Activated CD4-positive, CD25-positive, alpha-beta regulatory T cell treated with anti-CD3 and anti-CD28 coated beads, Interleukin-2, amount 50 U/mL, for 72 hours (primary cell): ENCODE results near the gene NLRP1.

Experiments used
- DNase-seq: peaks from one replicate; pipeline ENCODE4 v3.0.0; 2021

The NLRP1 gene

DNA sequence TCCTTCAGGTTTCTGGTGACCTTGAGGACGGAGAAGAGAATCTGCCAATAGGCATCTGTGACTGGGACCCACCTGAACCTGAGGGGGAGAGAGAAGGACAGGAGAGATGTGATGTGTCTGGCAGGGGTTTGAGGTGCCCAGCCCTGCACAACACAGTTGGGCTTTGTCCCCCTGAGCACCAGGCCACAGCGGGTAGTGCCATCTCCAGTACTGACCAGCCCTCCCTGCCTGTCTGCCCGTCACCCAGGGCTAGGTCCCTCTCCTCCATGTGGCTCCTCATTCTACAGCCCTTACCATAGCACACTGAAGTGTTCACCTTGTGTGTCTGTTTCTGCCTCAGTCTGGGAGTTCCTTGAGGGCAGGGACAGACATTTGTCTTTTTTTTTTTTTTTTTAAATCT is 30.8 kb downstream of the NLRP1 start:
- no peak for DNase-seq

DNA sequence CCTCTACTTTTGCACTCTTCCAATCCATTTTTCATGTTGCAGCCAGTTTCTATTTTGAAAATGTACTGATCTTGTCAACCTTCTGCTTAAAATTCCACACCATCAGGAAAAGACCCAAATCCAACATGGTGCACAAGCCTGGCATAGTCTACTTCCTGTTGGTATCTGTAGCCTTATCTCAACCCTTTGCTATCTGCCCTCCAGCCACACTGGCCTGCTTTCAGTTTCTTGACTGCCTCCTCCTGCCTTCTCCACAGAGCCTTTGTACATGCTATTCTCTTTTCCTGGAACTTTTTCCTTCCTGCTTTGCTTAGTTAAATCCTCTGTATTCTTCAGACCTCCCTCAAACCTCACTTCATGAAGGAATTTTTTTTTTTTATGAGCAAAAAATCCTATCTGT is 31.5 kb downstream of the NLRP1 start:
- no peak for DNase-seq

DNA sequence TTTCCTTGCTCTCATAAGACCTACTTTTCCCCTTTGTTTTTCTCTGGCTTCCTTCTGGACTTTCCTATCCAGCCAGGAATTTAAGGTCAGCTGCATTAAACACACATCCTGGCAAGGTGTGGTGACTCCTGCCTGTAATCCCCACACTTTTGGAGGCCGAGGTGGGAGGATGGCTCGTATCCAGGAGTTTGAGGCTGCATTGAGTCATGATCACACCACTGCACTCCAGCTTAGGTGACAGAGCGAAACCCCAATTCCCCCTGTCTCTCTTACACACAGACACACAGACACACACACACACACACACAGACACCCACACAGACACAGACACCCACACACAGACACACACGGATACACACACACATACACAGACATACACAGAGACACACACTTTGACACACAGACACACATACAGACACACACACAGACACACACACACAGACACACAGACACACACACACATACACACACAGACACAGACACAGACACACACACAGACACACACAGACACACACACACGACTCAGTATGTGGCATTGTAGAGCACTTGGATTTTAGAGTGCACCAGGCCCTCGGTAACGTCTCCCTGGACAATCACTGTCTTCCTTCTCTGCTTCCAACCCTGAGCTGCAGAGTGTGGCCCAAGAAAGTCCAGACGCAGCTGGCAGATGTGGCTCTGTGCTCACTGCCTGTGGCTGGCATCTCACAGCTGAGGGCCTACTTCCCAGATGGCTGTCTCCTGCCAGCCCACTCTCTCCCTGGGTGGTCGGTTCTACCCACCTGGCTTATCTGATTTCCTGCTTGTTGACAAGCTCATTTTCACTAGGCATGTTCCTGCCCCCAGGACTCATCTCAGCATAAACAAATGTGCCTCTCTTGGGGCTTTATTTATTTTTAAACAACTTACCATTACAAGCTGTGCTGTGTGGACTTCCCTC is 39.0 kb downstream of the NLRP1 start:
- no peak for DNase-seq

DNA sequence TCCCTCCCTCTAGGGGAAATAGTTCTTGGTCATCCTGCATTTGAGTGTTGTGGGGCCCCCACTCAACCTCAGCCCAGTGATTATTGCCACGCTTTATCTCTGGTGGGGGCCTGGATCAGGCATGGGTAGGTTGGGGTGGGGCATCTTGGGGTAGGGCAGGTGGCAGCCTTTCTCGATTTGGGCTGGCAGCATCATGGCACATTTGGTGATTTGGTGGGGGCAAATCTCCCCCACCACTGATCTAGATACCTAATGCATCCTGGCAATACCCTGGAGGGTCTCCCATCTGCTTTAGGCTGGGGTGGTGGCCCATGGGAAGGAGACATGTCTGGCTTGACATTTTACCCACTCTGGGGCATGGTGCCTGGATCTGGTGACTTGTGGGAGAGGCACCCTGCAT is 40.2 kb downstream of the NLRP1 start:
- no peak for DNase-seq

DNA sequence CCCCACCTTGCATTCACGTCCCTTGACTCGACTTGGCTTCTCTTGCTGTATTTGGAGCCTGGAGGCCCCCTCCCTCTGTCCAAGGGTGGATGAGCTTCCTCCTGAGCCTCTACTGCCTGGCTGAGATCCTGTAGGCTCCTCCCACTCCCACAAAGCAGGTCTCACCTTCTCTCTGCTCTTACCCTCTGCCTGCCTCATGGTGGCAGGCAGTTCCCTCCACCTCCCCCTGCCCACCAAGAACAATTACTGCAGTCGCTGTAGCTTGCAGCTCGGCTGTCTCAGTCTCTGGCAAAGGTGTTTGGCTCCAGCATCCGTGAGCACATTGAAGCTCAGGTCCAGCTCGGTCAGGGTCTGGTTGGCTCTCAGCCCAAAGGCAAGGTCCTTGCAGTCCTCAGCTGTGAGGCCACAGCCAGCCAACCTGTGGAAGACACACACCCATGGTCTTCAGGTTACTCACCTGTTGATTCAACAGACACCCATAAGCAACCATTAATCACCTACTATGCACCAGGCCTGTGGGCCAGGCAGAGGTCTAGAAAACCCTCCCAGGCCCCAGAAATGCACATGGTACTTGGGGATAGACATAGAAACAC is 42.6 kb downstream of the NLRP1 start:
- DNase-seq: no peak

DNA sequence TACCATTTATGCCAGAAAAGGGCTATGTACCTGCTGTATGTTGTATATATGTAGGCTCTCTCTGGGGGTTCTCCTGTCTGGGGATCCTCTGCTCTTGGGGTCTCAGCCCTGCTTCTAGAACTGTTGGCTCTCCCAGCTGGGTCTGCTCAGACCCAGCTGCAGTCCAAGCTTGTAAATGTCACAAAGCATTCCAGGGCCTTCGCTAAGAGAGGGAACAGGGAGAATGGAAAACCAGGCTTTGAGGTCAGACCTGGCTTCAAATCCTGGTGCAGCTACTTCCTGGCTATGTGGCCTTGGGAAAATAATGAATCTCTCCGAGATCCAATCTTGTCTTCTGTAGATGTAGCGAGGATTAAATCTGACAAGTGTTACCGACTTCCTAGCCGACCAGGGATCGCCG is 44.0 kb downstream of the NLRP1 start:
- DNase-seq: no peak

DNA sequence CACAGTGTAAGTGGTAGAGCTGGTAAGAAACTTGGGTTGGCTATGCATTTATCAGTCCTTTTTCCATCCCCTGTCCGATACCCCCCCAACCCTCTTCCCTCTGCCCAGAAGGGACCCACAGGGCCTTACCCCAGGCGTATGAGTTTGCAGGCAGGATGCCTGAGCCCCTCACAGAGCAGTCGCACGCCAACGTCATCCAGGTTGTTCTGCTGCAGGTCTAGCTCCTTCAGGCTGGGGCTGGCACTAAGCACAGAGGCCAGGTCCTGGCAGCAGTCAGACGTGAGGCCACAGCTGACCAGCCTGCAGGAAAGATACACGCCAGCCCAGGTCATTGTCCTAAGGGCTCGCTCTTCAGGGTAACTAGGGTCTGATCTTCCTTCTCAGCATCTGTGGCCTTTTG is 45.0 kb downstream of the NLRP1 start:
- DNase-seq: no peak

DNA sequence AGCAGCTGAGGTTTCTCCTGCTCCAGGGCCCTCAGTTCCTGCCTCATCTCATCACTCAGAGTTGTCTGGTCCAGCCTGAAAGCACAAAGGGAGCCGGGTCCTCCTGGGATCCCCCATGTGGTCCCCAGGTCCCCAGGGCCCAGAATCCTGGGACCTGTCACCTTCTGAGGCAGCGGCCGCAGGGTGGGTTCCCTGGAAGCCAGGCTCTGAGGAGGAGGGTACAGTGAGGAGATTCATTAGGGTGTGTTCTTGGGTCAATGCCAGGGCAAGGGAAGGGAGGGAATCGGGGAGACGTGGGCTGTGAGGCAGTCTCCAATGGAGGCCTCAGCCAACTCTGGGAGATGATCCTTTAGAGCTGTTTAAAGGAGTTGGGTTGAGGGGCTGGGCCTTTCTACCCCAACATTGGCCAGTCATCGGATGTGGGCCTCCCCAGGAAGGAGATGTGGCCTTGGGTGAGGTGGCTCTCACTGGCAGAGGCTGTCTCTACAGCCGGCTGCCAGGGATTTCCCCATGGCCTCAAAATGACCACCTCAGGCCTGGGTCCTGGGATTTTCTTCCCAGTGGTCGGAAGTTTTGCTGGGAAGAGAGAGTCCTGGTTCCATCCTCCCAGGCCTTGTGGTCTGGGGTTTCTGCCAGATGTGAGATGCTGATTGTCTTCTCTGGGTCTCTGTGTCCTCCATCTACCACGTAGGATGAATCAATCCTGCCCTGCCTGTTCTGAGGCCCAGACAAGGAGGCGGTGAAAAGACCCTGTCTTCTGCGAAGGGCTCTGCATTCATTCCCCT is 47.3 kb downstream of the NLRP1 start:
- no peak for DNase-seq

DNA sequence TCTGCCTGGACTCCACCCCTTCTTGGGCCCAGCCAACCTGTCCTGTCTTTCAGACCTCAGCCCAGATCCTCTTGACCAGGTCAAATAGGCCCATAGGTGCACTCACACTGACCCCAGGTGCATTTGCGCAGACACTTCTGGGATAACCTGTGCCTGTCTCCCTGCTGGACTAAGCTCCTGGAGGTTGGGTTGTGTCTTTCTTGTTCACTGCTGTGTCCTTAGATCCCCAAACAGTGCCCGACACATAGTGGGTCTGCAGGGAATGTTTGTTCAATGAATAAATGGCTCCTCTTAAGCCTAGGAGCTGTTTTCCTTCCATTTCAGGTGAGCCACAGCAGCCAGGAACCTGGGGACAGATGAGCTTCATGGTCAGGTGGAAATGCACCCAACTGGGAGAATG is 48.9 kb downstream of the NLRP1 start:
- no peak for DNase-seq

DNA sequence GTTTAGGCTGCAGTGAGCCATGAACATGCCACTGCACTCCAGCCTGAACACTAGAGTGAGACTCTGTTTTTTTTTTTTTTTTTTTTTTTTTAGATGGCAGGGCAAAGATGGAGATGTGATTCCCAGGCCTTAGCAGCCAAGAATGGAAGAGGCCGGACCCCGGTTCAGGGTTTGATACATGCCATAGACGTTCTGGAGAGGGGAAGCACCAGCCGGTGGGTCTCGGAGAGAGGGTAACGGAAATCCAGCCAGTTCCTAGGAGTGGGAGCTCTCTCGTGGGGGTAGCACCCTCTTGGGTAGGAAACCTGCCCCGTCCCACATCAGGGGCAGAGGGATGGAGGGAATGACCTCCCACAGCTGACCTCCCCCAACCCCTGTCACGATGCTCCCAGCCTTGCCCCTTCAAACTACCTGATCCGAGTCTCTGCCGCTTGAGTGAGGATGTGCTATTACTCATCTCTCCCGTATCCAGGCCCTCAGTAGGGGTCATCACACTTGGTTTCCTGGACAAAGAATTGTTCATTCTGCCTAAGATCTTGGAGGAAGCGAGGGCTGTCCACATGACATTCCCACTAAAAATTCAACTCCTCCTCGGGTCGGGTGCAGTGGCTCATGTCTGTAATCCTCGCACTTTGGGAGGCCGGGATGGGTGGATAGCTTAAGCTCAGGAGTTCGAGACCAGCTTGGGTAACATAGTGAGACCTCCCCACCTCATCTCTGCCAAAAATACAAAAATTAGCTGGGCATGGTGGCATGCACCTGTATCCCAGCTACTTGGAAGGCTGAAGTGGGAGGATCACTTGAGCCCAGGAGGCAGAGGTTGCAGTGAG is 50.6 kb downstream of the NLRP1 start:
- no peak for DNase-seq

DNA sequence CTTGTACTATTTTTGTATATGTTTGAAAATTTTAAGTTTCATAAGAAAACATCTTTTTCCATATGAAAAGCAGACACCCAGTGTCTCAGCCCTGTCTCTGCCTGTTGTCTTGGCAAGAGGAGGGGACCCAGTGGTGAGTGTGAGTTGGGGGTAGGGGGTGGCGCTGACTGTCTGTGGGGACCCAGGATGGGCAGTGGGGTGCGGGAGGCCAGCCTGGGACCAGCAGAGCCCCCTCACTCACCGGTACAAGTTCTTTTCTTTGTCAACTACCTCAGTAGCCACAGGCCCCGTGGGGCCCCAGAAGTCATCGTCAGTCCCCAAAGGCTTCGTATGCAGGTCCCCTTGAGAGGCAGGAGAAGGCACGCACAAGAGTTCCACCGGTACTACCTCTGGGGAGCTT is 51.7 kb downstream of the NLRP1 start:
- DNase-seq: no peak

DNA sequence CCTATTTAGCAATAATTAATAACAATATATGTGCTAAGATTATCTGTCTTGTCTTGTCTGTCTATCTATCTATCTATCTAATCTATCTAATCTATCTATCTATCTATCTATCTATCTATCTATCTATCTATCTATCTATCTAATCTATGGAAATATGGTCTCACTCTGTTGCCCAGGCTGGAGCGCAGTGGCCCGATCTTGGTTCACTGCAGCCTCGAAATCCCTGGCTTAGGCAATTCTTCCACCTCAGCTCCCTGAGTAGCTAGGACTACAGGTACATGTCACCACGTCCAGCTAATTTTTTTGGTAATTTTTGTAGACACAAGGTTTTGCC is 53.3 kb downstream of the NLRP1 start:
- no peak for DNase-seq

DNA sequence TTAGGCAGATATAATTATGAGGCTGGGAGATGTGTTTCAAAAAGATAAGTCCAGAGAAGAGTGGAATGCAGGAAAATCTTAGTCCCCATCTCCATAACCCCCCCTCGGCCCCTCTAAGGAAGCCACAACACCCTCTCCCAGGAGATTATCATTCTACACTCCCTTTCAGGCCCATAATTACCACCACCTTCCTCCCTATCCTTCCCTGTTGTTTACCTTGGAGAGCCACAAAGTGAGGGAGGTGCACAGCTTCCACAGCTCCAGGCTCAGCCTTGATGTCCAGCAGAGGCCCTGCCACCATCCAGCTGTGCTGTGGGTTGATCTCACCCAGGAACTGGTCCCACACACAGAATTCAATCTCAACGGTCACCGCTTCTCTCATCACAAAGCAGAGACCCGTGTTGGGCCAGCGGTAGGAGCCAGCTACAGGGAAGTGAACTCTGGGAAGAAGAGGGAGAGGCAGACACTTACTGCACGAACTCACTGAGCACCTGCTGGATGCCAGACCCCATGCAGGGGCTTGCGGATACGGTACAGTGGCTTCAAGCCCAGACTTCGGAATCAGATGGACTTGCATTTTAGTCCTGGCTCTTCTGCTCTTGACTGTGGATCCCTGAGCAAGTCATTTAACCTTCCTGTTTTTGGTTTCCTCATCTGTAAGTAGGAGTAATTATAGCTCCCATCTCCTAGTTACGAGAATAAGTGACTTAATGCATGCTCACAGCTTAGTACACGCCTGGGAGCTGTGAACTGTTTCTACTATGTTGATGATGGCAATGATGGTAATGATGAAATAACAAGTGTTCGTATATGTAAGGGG is 53.8 kb downstream of the NLRP1 start:
- DNase-seq: no peak

DNA sequence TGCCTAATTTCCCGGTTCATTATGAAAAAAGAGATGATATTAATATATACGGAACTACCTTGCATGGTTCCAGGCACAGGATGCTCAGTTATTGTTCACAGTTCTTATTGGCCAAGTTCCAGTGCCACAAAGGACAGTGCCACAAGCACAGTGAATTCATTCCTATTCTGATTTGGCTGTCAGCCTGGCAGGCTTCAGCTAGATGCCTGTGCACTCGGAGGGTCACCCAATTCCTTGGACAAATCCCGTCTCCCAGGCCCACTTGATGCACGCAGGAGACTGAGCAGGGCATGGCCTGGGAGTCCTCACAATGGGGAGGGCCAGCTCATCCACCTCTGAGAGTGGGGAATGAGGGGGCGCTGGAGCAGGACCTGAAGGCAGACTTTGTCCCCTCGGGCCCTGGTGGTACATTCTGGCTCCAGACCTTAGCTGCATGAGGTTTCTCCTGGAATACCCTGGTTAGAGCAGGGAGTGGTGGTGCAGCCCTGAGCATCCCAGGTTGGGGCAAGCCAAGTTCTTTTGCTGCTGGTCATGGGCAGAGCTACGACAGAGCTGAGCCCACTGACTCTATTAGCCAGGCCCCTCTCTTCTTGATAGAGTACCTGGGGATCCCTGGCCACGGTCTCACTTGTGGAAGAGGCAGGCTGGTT is 56.6 kb downstream of the NLRP1 start:
- no peak for DNase-seq

DNA sequence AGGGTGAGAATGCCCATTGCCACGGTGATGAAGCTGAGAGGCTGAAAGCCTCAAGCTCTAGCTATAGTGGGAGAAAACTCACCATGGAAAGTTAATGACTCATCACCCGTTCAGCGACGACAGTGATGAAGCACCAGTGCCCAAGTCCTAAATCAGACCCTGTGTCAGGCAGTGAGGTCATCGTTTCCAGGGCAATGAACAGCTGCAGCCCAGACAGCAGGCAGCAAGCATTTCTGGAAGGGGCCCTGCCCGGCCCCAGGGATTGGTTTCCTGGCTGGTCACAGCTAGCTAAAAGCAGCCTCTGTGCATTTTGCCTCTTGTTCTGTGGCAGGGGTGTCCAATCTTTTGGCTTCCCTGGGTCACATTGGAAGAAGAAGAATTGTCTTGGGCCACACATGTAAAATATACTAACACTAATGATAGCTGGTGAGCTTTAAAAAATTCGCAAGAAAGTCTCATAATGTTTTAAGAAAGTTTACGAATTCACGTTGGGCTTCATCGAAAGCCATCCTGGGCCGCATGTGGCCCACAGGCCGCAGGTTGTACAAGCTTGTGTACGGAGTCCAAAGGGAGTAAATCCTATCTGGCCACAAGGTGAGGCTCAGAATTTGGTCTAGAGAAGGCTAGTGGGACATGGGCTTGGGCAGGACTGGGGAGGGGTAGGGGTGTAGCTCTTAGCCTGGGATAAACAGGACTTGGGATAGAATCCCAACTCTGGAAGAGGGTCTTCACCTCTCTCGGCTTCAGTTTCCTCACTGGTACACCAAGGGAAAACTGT is 57.3 kb downstream of the NLRP1 start:
- DNase-seq: peak; percentile 47

DNA sequence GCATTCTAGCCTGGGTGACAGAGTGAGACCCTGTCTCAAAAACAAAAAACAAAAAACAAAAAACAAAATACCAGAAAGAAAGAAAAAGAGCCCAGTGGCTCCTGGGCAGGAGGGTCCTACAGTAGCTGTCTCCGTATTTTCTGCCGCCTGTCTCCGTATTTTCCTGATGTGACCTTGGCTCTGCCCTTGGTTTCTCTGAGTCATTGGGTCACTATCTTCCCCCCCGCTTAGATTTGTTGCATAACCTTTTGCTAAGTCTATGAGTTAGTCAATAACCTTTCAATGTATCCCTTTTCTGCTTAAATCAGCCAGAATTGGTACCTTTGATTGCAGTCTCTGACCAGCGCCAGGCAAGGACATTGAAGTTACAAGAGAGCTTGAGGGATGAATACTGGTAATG is 61.1 kb downstream of the NLRP1 start:
- DNase-seq: no peak

DNA sequence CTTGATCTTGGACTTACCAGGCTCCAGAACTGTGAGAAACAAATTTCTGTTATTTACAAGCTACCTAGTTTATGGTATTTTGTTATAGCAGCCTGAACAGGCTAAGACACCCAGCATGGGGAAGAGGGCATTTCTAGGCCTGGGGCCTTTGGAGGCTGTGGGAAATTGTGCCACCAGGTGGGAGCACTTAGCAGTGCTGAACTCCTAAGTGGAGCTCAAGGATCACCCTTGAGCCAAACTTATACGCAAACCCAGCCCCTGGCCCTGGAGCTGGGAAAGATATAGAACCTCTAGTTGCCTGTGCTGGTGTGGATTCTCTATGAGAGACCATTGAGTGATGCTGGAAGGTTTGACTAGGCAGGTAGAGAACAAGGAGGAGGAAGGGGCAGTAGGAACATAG is 61.8 kb downstream of the NLRP1 start:
- no peak for DNase-seq

DNA sequence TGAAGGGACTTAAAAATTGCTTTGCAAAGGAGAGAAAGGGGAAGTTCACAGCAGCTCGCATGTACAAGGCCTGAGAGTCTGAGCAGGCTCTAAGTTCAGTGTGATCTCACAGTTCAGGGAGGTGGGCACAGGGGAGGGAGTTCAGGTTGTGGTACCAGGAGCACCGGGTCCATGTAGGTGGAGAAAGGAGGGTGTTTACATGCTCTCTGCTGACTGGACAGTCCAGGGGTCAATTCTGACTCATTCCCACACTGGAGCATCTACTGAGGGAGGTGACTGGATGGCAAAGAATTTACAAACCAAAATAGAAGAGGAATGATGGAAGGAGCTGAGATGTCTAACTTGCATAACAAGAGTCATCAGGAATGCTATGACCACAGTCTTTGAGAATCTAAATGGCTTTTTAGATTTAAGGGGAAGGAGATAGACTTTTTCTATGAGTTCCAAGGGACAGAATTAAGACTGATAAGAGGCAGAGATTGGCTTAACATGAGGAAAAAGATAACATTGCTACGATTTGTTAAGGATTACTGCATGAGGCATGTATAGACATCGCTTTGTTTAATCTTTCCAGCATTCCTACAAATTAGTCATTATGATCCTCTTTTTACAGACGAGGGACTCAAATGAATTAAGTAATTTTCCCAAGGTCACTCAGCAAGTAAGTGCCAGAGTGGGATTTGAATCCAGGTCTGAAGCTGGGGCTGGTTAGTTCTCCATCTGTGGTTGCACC is 68.1 kb downstream of the NLRP1 start:
- DNase-seq: no peak

DNA sequence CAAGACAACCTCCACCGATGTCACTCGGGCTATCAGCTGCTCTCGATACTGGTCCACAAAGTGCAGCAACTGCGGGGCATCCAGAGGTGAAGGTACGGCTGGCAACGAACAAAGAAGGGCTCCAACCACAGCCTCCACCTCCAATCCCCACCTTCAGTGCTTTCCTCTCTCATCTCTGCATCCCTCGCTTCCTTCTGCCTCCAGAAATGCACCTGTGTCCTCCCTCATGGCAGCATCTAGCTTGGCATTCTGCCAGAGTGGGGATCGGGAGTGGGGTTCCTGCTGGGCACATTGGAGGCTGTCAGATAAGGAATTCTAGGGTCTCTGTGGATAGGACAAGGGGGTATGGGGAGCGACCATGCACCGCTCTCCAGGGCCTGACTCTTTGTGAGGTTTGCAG is 69.3 kb downstream of the NLRP1 start:
- no peak for DNase-seq

DNA sequence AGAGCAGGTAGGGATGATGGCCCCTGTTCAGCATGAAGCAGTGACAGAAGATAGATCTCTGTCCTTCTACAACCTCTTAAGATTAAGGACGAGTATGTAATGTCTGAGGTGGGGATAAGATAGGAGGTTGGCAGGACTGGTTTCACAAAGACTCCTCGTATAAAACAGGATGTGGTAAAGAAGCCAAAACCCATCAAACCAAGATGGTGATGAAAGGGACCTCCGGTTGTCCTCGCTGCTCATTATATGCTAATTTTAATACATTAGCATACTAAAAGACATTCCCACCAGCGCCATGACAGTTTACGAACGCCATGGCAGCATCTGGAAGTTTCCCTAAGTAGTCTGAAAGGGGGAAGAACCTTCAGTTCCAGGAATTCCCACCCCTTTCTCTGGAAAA is 70.7 kb downstream of the NLRP1 start:
- no peak for DNase-seq
